GM12878 (cell line): ENCODE data around the gene MEIS1. TPM values are rescaled to one million over a fixed set of nuclear protein-coding genes. Genes with fewer than 3 reads are reported as not detected.

Source experiments
- ATAC-seq: fragments of 200-7000 bp; cut with Tn5 transposase; 3 replicates; pipeline ENCODE4 v1.9.1; 2020; ENCODE audit warnings: mild to moderate bottlenecking, moderate library complexity
- BruUV-seq: library from RNA; stranded (reverse); fragments of 400-500 nt; replicated peaks from 2 replicates; lab custom pipeline; 2021; lab: Mats Ljungman, UMichigan
- CTCF ChIA-PET: fragments of 300-600 bp; sonication (Branson Sonifier 250); formaldehyde crosslinking; extraction: SDS; loops from one replicate; lab custom pipeline; 2021; ENCODE audit warnings: inconsistent platforms; lab: Yijun Ruan, JAX
- POLR2A ChIA-PET: fragments of 350-600 bp; formaldehyde crosslinking; extraction: SDS; loops from one replicate; lab custom pipeline; 2021; ENCODE audit warnings: inconsistent platforms; lab: Charles Lee
- RAD21 ChIA-PET: fragments of 300-600 bp; sonication (Branson Sonifier 250); formaldehyde crosslinking; loops from one replicate; lab custom pipeline; 2023; ENCODE audit warnings: antibody characterized with exemption; ENCODE audit not compliant: unreplicated experiment; lab: Charles Lee
- SMC1A ChIA-PET: fragments of 300-600 bp; sonication (Branson Sonifier 250); formaldehyde crosslinking; loops from one replicate; lab custom pipeline; 2023; ENCODE audit not compliant: unreplicated experiment, uncharacterized antibody; lab: Charles Lee
- DNase-seq: peaks from one replicate; pipeline ENCODE4 v3.0.0-alpha.2; 2011; ENCODE audit warnings: low read depth, low spot score
- FAIRE-seq: peaks from 3 replicates; lab custom pipeline; 2011; peaks lifted over from hg19 to GRCh38; lab: Jason Lieb, UNC
- H2AFZ ChIP-seq: 2 replicates; pipeline ENCODE4 v1.6.0; 2011; ENCODE audit warnings: low read depth, low read length, control low read depth; ENCODE audit not compliant: control insufficient read depth
- H3K27ac ChIP-seq: 2 replicates; pipeline ENCODE4 v1.5.1; 2011; ENCODE audit warnings: control low read depth; ENCODE audit not compliant: control insufficient read depth, insufficient read depth
- H3K27me3 ChIP-seq, 2 experiments: replicated peaks in 1 of 2; 2 replicates each; pipeline versions ENCODE4 v1.6.0 to v1.6.1; 2011; ENCODE audit warnings: low read length in 1 of 2; ENCODE audit not compliant: control insufficient read depth in 2 of 2, insufficient read depth in 2 of 2
- H3K36me3 ChIP-seq, 2 experiments: 2 replicates each; pipeline ENCODE4 v1.5.1; 2011; ENCODE audit warnings: low read length in 1 of 2; ENCODE audit not compliant: control insufficient read depth in 2 of 2, insufficient read depth in 2 of 2
- H3K4me1 ChIP-seq: 2 replicates; pipeline ENCODE4 v1.6.1; 2011; ENCODE audit warnings: mild to moderate bottlenecking, low read length, moderate library complexity, mixed read lengths; ENCODE audit not compliant: control insufficient read depth, insufficient read depth
- H3K4me2 ChIP-seq: 2 replicates; pipeline ENCODE4 v1.6.0; 2011; ENCODE audit warnings: control low read depth; ENCODE audit not compliant: control insufficient read depth, insufficient read depth
- H3K4me3 ChIP-seq: fragments of 200-600 bp; sonication (generic); 2 replicates; pipeline ENCODE4 v1.5.1; 2016
- H3K79me2 ChIP-seq: 2 replicates; pipeline ENCODE4 v1.6.0; 2011; ENCODE audit warnings: low read length; ENCODE audit not compliant: control insufficient read depth, insufficient read depth
- H3K9ac ChIP-seq: 2 replicates; pipeline ENCODE4 v1.8.0; 2011; ENCODE audit warnings: low read length, control low read depth, mixed read lengths; ENCODE audit not compliant: control insufficient read depth, insufficient read depth
- H3K9me3 ChIP-seq: replicated peaks from 3 replicates; pipeline ENCODE4 v1.5.1; 2011; ENCODE audit warnings: mild to moderate bottlenecking, low read length; ENCODE audit not compliant: control insufficient read depth, insufficient read depth
- H4K20me1 ChIP-seq: 2 replicates; pipeline ENCODE4 v1.6.0; 2011; ENCODE audit not compliant: control insufficient read depth, insufficient read depth
- ATF7 ChIP-seq: fragments of 450-650 bp; IDR thresholded peaks from 2 replicates; pipeline ENCODE4 v1.6.1; 2016; ENCODE audit warnings: low read depth, mild to moderate bottlenecking
- CBX3 ChIP-seq: fragments of 200-600 bp; sonication (generic); IDR thresholded peaks from 2 replicates; pipeline ENCODE4 v1.6.1; 2016; ENCODE audit warnings: low read depth, borderline replicate concordance
- CHD2 ChIP-seq: IDR thresholded peaks from 2 replicates; pipeline ENCODE4 v1.6.1; 2011; ENCODE audit warnings: low read depth, low read length, improper control_type of control experiment, borderline replicate concordance
- EGR1 ChIP-seq, 2 experiments: IDR thresholded peaks; 1 replicate in 1 of 2; 2 replicates in 1 of 2; pipeline ENCODE4 v1.6.1; 2011 to 2012; ENCODE audit warnings: low read depth in 2 of 2, low read length in 2 of 2, borderline replicate concordance in 1 of 2, mild to moderate bottlenecking in 1 of 2, moderate library complexity in 1 of 2
- MYC ChIP-seq: IDR thresholded peaks from 2 replicates; pipeline ENCODE4 v1.6.1; 2011; ENCODE audit warnings: mild to moderate bottlenecking, low read length, moderate library complexity, inconsistent platforms; ENCODE audit not compliant: insufficient read depth, insufficient replicate concordance, insufficient read length, severe bottlenecking
- RFX5 ChIP-seq: IDR thresholded peaks from 2 replicates; pipeline ENCODE4 v1.6.1; 2011; ENCODE audit warnings: low read depth, low read length, improper control_type of control experiment
- SMARCA5 ChIP-seq: fragments of 450-650 bp; IDR thresholded peaks from 2 replicates; pipeline ENCODE4 v1.6.1; 2017; ENCODE audit warnings: mild to moderate bottlenecking
- STAT1 ChIP-seq: fragments of 450-650 bp; conservative IDR thresholded peaks from 2 replicates; pipeline ENCODE4 v1.6.1; 2014; ENCODE audit warnings: antibody characterized with exemption, mild to moderate bottlenecking
- ZNF384 ChIP-seq: IDR thresholded peaks from 2 replicates; pipeline ENCODE4 v1.6.1; 2012; ENCODE audit warnings: low read depth, mild to moderate bottlenecking, low read length, improper control_type of control experiment, borderline replicate concordance
- WGBS: methylation state at CpG from one replicate; pipeline ENCODE4 v1.1.6; 2016; ENCODE audit warnings: low lambda C conversion rate; ENCODE audit not compliant: insufficient replicate concordance, insufficient coverage; ENCODE audit errors: missing lambda C conversion rate; 5-methylcytosine and 5-hydroxymethylcytosine counted together
- in situ Hi-C: fragments of 300-500 bp; cut with MboI; formaldehyde crosslinking; loops from 9 replicates; pipeline ENCODE4 v1.14.3; 2018; ENCODE audit warnings: mixed read lengths
- intact Hi-C: fragments of 100-400 bp; cut with micrococcal nuclease; formaldehyde crosslinking; loops from one replicate; pipeline ENCODE4 v1.14.2; 2022; ENCODE audit not compliant: unreplicated experiment
- polyA plus RNA-seq, 11 experiments: library from polyadenylated mRNA; depleted of rRNA in 4 of 11; unstranded in 6 of 11; stranded (reverse) in 5 of 11; fragments of >200 nt; fragmentation: Nextera tagmentation in 4 of 11; fragmentation: Illumina TruSeq in 1 of 11; extraction: Ambion mirVana in 4 of 11; extraction: Trizol in 1 of 11; gene quantifications; 1 replicate in 1 of 11; 2 replicates in 10 of 11; pipeline versions ENCODE4 v1.2.1 to v1.2.3, GENCODE V29; 2011 to 2016; ENCODE audit warnings: inconsistent platforms in 2 of 11, missing spikeins in 2 of 11, low read depth in 1 of 11
- total RNA-seq, 4 experiments: library from RNA; depleted of rRNA in 3 of 4; stranded (reverse); fragments of >200 nt in 3 of 4; fragmentation: Illumina TruSeq in 1 of 4; extraction: Trizol in 1 of 4; gene quantifications; 2 replicates each; pipeline versions ENCODE4 v1.2.1 to v1.2.3, GENCODE V29; 2013 to 2021
- TF ChIP-seq, protein P1 (sequence below): IDR thresholded peaks from 2 replicates; pipeline ENCODE4 v1.6.1; 2011; ENCODE audit warnings: borderline replicate concordance, low read depth, mild to moderate bottlenecking, moderate library complexity, mixed read lengths, low read length; ENCODE audit not compliant: insufficient read depth; ENCODE audit errors: extremely low read length
- TF ChIP-seq, protein P2 (sequence below): fragments of 450-650 bp; IDR thresholded peaks from 2 replicates; pipeline ENCODE4 v1.6.1; 2017; ENCODE audit warnings: mild to moderate bottlenecking, moderate library complexity
- TF ChIP-seq, protein P3 (sequence below): IDR thresholded peaks from 2 replicates; pipeline ENCODE4 v1.6.1; 2012; ENCODE audit warnings: low read depth, low read length, improper control_type of control experiment

Gene MEIS1
- total and polyA plus RNA-seq, 10 of the 15 experiments (the other 5 are each of a cell fraction or from before 2014, with no cell fraction given), result 0.04 to 0.31 (median 0.14) TPM; not detected in 6

DNA sequence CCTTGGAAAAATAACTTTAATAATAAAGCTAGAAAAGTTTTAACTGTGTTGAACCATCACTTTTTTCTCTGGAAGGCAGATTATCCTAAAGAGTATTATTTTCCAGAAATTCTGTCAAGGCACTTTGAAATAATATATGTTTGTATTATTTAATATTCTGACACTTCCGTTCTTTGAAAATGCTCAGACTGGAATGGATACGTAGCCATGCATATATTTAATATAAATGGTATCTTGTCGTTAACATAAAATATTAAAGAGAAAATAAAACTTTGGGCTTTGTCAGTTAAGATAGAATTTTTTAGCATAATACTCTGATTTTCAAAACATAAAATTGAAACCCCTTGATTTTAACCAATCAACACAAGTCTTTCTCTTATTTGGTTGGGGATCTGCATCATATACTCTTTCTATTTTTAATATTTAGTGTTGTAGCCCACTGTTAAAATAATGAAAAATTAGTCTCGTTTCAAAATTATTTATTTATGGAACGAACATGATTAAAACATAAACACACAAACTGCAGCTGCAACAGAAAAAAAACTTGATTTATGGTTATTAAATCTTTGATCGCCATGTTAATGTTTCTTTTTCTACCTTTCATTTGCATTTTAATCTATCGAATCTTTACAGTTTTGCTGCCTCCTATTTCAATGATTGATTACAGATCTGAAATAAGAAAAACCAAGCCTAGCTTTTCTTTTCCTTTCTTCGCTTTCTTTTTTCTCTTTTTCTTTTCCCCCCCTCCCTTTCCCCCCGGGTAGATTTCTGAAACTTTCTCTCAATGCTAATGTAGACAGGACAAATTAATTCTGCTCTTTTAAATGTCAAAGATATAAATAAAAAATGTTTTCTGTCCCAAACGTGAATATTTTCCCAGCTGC, 145.5 kb downstream of the MEIS1 start:
- POLR2A ChIA-PET, result no interaction called here
- Histone ChIP-seq H3K36me3 (no peaks in the 10 kb centered on the region), H4K20me1 (no peaks in the 10 kb centered on the region), H3K27ac (no peak overlapping the region), H3K4me2 (no peak overlapping the region), H3K27me3 (peaks cover 9 to 29% of the 10 kb centered on the region in 2 experiments), H2AFZ (no peak overlapping the region), H3K79me2 (no peaks in the 10 kb centered on the region), H3K9me3 (no peaks in the 10 kb centered on the region), H3K9ac (no peak overlapping the region), H3K4me1 (no peaks in the 10 kb centered on the region), H3K4me3 (no peak overlapping the region)
- intact Hi-C loops, result no loop called here
- ATAC-seq (no peak), FAIRE-seq (no peak), DNase-seq (no peak)
- CTCF ChIA-PET, result no interaction called here
- WGBS, result 16% methylated on average over 10 of the region's 10 CpGs
- in situ Hi-C loops, result no loop called here
- TF ChIP-seq CBX3, result no peak
- TF ChIP-seq EGR1 (IDR thresholded peaks at IDR 0.05; ENCODE audit: borderline replicate concordance in 1 of 2, low read depth in 2 of 2, low read length in 2 of 2), result no peak
- no peak for TF ChIP-seq RFX5
- TF ChIP-seq CHD2, result no peak
- TF ChIP-seq, protein P1, sequence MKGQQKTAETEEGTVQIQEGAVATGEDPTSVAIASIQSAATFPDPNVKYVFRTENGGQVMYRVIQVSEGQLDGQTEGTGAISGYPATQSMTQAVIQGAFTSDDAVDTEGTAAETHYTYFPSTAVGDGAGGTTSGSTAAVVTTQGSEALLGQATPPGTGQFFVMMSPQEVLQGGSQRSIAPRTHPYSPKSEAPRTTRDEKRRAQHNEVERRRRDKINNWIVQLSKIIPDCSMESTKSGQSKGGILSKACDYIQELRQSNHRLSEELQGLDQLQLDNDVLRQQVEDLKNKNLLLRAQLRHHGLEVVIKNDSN, result no peak
- no peak for TF ChIP-seq MYC
- TF ChIP-seq, protein P2, sequence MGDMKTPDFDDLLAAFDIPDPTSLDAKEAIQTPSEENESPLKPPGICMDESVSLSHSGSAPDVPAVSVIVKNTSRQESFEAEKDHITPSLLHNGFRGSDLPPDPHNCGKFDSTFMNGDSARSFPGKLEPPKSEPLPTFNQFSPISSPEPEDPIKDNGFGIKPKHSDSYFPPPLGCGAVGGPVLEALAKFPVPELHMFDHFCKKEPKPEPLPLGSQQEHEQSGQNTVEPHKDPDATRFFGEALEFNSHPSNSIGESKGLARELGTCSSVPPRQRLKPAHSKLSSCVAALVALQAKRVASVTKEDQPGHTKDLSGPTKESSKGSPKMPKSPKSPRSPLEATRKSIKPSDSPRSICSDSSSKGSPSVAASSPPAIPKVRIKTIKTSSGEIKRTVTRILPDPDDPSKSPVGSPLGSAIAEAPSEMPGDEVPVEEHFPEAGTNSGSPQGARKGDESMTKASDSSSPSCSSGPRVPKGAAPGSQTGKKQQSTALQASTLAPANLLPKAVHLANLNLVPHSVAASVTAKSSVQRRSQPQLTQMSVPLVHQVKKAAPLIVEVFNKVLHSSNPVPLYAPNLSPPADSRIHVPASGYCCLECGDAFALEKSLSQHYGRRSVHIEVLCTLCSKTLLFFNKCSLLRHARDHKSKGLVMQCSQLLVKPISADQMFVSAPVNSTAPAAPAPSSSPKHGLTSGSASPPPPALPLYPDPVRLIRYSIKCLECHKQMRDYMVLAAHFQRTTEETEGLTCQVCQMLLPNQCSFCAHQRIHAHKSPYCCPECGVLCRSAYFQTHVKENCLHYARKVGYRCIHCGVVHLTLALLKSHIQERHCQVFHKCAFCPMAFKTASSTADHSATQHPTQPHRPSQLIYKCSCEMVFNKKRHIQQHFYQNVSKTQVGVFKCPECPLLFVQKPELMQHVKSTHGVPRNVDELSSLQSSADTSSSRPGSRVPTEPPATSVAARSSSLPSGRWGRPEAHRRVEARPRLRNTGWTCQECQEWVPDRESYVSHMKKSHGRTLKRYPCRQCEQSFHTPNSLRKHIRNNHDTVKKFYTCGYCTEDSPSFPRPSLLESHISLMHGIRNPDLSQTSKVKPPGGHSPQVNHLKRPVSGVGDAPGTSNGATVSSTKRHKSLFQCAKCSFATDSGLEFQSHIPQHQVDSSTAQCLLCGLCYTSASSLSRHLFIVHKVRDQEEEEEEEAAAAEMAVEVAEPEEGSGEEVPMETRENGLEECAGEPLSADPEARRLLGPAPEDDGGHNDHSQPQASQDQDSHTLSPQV, result no peak
- TF ChIP-seq, protein P3, sequence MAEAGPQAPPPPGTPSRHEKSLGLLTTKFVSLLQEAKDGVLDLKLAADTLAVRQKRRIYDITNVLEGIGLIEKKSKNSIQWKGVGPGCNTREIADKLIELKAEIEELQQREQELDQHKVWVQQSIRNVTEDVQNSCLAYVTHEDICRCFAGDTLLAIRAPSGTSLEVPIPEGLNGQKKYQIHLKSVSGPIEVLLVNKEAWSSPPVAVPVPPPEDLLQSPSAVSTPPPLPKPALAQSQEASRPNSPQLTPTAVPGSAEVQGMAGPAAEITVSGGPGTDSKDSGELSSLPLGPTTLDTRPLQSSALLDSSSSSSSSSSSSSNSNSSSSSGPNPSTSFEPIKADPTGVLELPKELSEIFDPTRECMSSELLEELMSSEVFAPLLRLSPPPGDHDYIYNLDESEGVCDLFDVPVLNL, result no peak
- TF ChIP-seq STAT1, result no peak
- TF ChIP-seq SMARCA5, result no peak
- no peak for TF ChIP-seq ZNF384
- TF ChIP-seq ATF7, result no peak
- SMC1A ChIA-PET, result no interaction called here
- RAD21 ChIA-PET, result no interaction called here
- BruUV-seq, result no TSS peak
